Measurements from ENCODE around the gene TWIST2.

DNA sequence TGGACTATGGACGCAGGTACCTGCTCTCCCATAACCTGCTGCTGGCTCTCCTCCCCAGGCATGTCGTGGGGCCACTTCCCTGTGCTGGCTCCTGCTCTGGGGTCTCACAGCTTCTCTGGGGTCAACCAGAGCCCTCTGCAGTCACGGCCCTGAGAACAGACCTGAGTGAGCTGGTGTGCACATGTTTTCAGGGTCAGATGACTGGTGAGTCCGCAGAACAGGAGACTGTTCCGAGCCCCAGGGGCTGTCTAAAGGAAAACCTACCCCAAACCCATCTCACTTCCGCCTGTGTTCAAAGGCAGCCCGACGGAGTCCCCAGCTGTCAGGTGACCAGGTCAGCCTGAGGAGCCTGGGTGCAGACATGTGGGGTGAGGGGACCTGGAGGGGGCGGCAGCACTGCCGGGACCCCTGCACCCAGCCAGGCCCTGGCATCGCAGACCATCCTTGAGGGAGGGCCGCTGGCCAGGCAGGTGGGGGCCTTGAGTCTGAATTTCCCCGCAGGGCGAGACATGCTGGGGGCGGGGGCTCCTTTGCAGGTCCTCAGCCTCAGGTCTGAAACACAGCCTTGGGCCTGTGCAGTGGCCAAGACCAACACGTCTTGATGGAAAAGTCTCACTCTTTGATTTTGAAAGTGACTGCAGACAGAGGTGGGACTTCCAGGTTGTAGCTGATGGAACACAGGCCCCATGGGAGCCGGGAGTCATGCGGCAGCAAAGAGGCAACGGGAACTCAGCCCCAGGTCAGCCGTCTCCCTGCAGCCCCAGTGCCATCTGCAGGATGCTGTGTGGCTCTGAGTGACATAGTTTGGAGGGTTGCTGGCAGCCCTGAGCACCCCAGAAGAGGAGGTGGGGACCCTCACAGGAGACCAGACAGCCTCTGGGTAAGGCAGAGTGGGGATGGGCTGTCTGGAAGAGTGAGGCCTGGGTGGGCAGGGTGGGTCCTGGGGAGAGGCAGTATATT lies 65.3 kb downstream of the TWIST2 start:
- no peak for TF ChIP-seq EZH2 (IDR thresholded peaks at IDR 0.05; ENCODE audit: borderline replicate concordance, low read depth, low read length, poor library complexity, severe bottlenecking)
- TF ChIP-seq, protein P1, sequence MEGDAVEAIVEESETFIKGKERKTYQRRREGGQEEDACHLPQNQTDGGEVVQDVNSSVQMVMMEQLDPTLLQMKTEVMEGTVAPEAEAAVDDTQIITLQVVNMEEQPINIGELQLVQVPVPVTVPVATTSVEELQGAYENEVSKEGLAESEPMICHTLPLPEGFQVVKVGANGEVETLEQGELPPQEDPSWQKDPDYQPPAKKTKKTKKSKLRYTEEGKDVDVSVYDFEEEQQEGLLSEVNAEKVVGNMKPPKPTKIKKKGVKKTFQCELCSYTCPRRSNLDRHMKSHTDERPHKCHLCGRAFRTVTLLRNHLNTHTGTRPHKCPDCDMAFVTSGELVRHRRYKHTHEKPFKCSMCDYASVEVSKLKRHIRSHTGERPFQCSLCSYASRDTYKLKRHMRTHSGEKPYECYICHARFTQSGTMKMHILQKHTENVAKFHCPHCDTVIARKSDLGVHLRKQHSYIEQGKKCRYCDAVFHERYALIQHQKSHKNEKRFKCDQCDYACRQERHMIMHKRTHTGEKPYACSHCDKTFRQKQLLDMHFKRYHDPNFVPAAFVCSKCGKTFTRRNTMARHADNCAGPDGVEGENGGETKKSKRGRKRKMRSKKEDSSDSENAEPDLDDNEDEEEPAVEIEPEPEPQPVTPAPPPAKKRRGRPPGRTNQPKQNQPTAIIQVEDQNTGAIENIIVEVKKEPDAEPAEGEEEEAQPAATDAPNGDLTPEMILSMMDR (conservative IDR thresholded peaks at IDR 0.05; ENCODE audit: low read depth, low read length), result no peak
